Erythroblast (primary cell): ENCODE measurements around the gene P2RY14.

Experiments used
- GATA1 ChIP-seq: IDR thresholded peaks from 2 replicates; pipeline ENCODE4 v1.6.1; 2011; ENCODE audit warnings: low read depth, mild to moderate bottlenecking, control low read depth, low read length, moderate library complexity
- POLR2A ChIP-seq: IDR thresholded peaks from 2 replicates; pipeline ENCODE4 v1.6.1; 2011; ENCODE audit warnings: mild to moderate bottlenecking, low read length

DNA sequence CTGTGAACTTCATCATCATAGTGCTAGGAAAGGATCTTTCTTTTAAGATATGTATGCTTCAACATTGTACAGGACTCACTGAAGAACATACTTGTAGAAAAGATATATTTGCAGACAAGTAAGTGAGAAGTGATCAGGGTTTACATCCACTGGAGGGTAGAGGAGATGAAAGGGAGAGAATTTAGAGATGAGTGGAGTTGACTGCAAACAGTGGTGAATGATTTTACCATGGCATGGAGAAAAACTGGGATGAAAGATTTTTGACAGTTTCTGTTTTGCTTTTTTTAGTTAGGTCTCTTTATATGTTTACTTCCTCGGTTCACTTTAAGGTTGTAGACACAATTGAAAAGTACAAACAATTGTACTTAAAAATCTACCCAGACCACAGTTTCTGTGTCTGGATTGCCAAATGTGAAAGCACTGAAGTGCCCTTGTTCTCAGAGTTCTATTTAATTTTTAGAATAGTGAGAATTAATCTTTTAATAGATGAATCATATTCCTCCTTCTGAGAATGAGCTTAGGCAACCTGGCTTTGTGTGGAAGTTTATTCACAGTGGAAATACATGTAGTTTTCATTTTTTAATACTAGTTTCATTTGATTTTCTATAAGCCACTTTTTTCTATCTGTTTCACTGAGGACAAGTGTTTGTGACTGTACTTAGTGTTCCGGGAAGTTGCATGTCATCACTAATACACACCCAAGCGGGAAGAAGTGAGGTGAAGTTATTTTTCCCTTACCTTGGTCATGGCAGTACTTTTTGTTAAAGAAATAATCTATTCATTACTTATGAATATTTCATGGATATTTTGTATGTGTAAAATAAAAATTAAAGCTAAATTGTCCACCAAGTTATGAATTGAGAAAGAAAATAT lies 73.6 kb downstream of the P2RY14 start:
- TF ChIP-seq POLR2A: no peak
- TF ChIP-seq GATA1: no peak
